Neural cell (in vitro differentiated cells): ENCODE results near the gene TRPV5. TPM values are rescaled to one million over a fixed set of nuclear protein-coding genes. Genes with fewer than 3 reads are reported as not detected.

Experiments
- polyA plus RNA-seq: library from polyadenylated mRNA; depleted of rRNA; stranded (reverse); fragments of >200 nt; gene quantifications from 2 replicates; pipeline ENCODE4 v1.2.3, GENCODE V29; 2014

The TRPV5 gene
- polyA plus RNA-seq, 1 donor from 2014 or later, result not detected

Other genes with a start within 250 kb of the TRPV5 start
- not detected in 2 replicates for gene PRSS1, start 184.3 kb downstream of the TRPV5 start, polyA plus RNA-seq
- gene PRSS2, start 162.8 kb downstream of the TRPV5 start, polyA plus RNA-seq, result not detected in 2 replicates
- 14.8 and 25.3 TPM in 2 replicates for gene EPHB6, start 78.7 kb downstream of the TRPV5 start, polyA plus RNA-seq
- 0.30 and 0.38 TPM in 2 replicates for gene TRPV6, start 48.0 kb downstream of the TRPV5 start, polyA plus RNA-seq
- gene LLCFC1, start 5.7 kb upstream of the TRPV5 start, polyA plus RNA-seq, result not detected in 2 replicates
- 0.96 and 2.2 TPM in 2 replicates for gene KEL, start 28.6 kb upstream of the TRPV5 start, polyA plus RNA-seq
- not detected in 2 replicates for gene OR9A2, start 93.4 kb upstream of the TRPV5 start, polyA plus RNA-seq
- gene OR6V1, start 118.6 kb upstream of the TRPV5 start, polyA plus RNA-seq, result not detected in 2 replicates
- gene PIP, start 198.3 kb upstream of the TRPV5 start, polyA plus RNA-seq, result not detected in 2 replicates
- gene TAS2R39, start 249.7 kb upstream of the TRPV5 start, polyA plus RNA-seq, result not detected in 2 replicates